ENCODE results near the gene PMM2. TPM values are rescaled to one million over a fixed set of nuclear protein-coding genes. Genes with fewer than 3 reads are reported as not detected.
A peak's percentile ranks its signal among the peaks of the same experiment; 100 is the strongest.
"Not testable (repeated sequence)": the region's sequence is repeated elsewhere in the genome, so short reads cannot be mapped to it uniquely, and the experiment has no call there.

Gene PMM2
- total RNA-seq, 6 experiments from 2014 or later = 18.6 to 47.8 (median 39.0) TPM

DNA sequence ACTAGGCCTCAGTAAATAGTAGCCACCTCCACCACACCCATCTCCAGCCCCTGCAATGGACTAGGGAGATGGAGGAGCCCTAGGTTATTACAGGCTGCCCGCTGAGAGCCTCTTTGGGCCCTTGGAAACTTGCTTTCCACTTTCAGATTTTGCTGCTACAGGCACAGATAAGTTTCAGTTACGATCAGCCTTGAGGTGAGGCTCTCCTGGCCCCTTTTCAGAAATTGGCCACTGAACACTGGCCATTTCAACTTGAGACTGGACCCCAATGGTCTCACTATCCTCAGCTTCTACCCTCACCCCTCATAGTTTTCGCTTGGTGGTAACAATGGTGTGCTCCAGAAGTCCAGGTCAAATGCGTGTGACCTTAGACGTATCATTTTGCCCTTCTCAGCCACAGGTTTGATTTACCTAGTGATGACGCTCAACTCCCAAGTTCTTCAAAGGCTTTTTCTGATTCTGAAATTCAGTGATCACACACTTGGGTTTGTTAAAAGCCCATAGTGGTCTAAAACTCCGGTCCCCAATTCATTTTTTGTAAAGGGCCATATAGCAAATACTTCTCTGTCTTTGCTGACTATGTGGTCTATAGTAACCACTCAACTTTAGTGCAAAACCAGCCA is 1.0 kb downstream of the PMM2 start:
- no peaks in the 10 kb centered on the region for H3K9me3 ChIP-seq
- ATAC-seq (no peak), DNase-seq (no peak)
- H3K36me3 ChIP-seq = peaks cover 0 to 26% (median 12%) of the 10 kb centered on the region in 4 donors
- TF ChIP-seq POLR2A (IDR thresholded peaks at IDR 0.05) = no peak
- TF ChIP-seq, protein P1, sequence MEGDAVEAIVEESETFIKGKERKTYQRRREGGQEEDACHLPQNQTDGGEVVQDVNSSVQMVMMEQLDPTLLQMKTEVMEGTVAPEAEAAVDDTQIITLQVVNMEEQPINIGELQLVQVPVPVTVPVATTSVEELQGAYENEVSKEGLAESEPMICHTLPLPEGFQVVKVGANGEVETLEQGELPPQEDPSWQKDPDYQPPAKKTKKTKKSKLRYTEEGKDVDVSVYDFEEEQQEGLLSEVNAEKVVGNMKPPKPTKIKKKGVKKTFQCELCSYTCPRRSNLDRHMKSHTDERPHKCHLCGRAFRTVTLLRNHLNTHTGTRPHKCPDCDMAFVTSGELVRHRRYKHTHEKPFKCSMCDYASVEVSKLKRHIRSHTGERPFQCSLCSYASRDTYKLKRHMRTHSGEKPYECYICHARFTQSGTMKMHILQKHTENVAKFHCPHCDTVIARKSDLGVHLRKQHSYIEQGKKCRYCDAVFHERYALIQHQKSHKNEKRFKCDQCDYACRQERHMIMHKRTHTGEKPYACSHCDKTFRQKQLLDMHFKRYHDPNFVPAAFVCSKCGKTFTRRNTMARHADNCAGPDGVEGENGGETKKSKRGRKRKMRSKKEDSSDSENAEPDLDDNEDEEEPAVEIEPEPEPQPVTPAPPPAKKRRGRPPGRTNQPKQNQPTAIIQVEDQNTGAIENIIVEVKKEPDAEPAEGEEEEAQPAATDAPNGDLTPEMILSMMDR (IDR thresholded peaks at IDR 0.05) = no peak
- peak overlapping the region; percentile 79 to 82 (median 82) for H3K27ac ChIP-seq
- H3K27me3 ChIP-seq = no peaks in the 10 kb centered on the region
- 31% methylated on average over 7 of the region's 7 CpGs for WGBS (ENCODE audit: insufficient coverage, low coverage, low lambda C conversion rate, missing lambda C conversion rate)
- H3K4me1 ChIP-seq = peaks cover 0 to 59% (median 12%) of the 10 kb centered on the region in 4 donors
- H3K4me3 ChIP-seq = peak overlapping the region; percentile 87 to 100 (median 99)
- intact Hi-C loops (cut with DNase I) = no loop called here

DNA sequence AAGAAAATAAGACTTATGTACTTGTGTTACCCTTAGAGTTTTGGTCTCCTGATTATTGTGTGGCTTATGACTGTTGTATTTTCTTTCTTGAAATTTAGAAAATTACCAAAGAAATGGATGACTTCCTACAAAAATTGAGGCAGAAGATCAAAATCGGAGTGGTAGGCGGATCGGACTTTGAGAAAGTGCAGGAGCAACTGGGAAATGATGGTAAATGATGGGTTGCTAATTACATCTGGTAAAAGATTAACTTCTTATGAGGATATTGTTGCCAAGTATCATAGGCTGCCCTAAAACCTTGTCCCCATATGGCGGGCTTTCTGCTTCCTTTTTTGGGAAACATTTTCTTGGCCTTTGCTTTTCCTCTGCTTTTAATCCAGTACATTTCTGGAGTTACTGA is 4.1 kb downstream of the PMM2 start:
- Histone ChIP-seq H3K9me3 (no peaks in the 10 kb centered on the region), H3K27ac (peak overlapping the region; percentile 7 to 52 (median 27)), H3K4me3 (no peak overlapping the region), H3K27me3 (no peaks in the 10 kb centered on the region), H3K4me1 (peaks cover 0 to 37% (median 8%) of the 10 kb centered on the region in 4 donors), H3K36me3 (peaks cover 0 to 53% (median 27%) of the 10 kb centered on the region in 4 donors)
- TF ChIP-seq POLR2A (IDR thresholded peaks at IDR 0.05) = no peak
- TF ChIP-seq, protein P1 (IDR thresholded peaks at IDR 0.05) = no peak
- DNase-seq = no peak
- intact Hi-C loops (cut with DNase I) = loop anchor here in 1 of 2 donors (10.0 kb wide), 1 partner anchor 63 kb away; the partner anchor contains the start of gene CARHSP1
- WGBS (ENCODE audit: insufficient coverage, low coverage, low lambda C conversion rate, missing lambda C conversion rate) = 18% methylated on average over 4 of the region's 4 CpGs
- peak in 3 of 4 donors; percentile 5 to 27 (median 22) for ATAC-seq

DNA sequence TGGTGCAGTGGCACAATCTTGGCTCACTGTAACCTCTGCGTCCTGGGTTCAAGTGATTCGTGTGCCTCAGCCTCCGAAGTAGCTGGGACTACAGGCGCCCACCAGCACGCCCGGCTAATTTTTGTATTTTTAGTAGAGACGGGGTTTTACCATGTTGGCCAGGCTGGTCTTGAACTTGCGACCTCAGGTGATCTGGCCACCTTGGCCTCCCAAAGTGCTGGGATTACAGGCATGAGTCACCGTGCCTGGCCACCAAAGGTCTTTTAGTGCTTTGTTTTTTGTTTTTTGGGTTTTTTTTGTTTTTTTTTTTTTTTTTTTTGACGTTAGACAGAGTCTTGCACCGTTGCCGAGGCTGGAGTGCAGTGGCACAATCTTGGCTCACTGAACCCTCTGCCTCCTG is 6.1 kb downstream of the PMM2 start:
- not testable (repeated sequence) for H3K27me3 ChIP-seq

DNA sequence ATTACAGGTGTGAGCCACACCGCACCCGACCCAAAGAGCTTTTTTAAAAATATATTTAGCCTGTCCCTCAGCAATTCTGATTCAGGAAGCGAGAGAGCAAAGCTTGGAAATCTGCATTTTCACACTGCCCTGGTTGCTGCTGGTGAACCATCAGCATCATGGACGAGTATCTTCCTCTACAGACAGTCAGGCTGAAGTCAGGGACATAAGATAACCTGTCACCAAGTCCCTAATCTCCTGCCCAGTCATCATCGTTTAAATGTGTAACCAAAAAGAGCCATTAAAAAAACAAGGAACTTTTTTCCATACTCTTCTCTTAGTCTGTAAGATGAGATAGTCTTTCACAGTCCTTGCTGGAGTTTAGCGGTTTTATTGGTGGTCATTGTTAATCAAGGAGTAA is 6.7 kb downstream of the PMM2 start:
- Histone ChIP-seq H3K9me3 (no peaks in the 10 kb centered on the region), H3K27ac (no peak overlapping the region), H3K4me1 (peaks cover 0 to 44% (median 10%) of the 10 kb centered on the region in 4 donors), H3K36me3 (peaks cover 15 to 73% (median 39%) of the 10 kb centered on the region in 4 donors), H3K4me3 (no peak overlapping the region), H3K27me3 (no peaks in the 10 kb centered on the region)
- intact Hi-C loops (cut with DNase I) = loop anchor here in 1 of 2 donors (10.0 kb wide), 1 partner anchor 60 kb away; the partner anchor contains the start of gene CARHSP1
- DNase-seq (no peak), ATAC-seq (no peak)
- WGBS (ENCODE audit: insufficient coverage, low coverage, low lambda C conversion rate, missing lambda C conversion rate) = 71% methylated on average over 4 of the region's 6 CpGs
- no peak for TF ChIP-seq POLR2A (IDR thresholded peaks at IDR 0.05)
- TF ChIP-seq, protein P1 (IDR thresholded peaks at IDR 0.05) = no peak

More for the DNA sequence above, 6.1 kb downstream of the PMM2 start:
- not testable (repeated sequence) for ATAC-seq, H3K9me3 ChIP-seq, H3K27ac ChIP-seq, H3K4me3 ChIP-seq, DNase-seq
- intact Hi-C loops (cut with DNase I) = loop anchor here in 1 of 2 donors (10.0 kb wide), 1 partner anchor 61 kb away; the partner anchor contains the start of gene CARHSP1
- Histone ChIP-seq H3K4me1 (peaks cover 0 to 44% (median 12%) of the 10 kb centered on the region in 4 donors), H3K36me3 (peaks cover 13 to 71% (median 36%) of the 10 kb centered on the region in 4 donors)
- 97% methylated on average over 10 of the region's 12 CpGs for WGBS (ENCODE audit: insufficient coverage, low coverage, low lambda C conversion rate, missing lambda C conversion rate)
